ENCODE data around the gene TOMT. TPM values are rescaled to one million over a fixed set of nuclear protein-coding genes. Genes with fewer than 3 reads are reported as not detected.
"Not testable (repeated sequence)": the region's sequence is repeated elsewhere in the genome, so short reads cannot be mapped to it uniquely, and the experiment has no call there.

The TOMT gene
- total and polyA plus RNA-seq, 7 donors, result not detected

GRCh38 chr11:72129381-72129780, 23.7 kb downstream of the TOMT start:
- H3K36me3 ChIP-seq (ENCODE audit: insufficient read depth in 1 of 2, low read depth in 1 of 2), result no peaks in the 10 kb centered on the region
- no peaks in the 10 kb centered on the region for H3K4me1 ChIP-seq
- intact Hi-C loops (cut with DNase I), result no loop called here
- H3K9me3 ChIP-seq, result no peaks in the 10 kb centered on the region
- WGBS, 3 donors, result 81 to 83% (median 82%) methylated on average over 3 of the region's 3 CpGs
- no peak for DNase-seq
- TF ChIP-seq, protein P1, sequence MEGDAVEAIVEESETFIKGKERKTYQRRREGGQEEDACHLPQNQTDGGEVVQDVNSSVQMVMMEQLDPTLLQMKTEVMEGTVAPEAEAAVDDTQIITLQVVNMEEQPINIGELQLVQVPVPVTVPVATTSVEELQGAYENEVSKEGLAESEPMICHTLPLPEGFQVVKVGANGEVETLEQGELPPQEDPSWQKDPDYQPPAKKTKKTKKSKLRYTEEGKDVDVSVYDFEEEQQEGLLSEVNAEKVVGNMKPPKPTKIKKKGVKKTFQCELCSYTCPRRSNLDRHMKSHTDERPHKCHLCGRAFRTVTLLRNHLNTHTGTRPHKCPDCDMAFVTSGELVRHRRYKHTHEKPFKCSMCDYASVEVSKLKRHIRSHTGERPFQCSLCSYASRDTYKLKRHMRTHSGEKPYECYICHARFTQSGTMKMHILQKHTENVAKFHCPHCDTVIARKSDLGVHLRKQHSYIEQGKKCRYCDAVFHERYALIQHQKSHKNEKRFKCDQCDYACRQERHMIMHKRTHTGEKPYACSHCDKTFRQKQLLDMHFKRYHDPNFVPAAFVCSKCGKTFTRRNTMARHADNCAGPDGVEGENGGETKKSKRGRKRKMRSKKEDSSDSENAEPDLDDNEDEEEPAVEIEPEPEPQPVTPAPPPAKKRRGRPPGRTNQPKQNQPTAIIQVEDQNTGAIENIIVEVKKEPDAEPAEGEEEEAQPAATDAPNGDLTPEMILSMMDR (IDR thresholded peaks at IDR 0.05), result no peak
- H3K27me3 ChIP-seq (ENCODE audit: insufficient read depth in 3 of 3, low read length in 2 of 3), result peaks cover 0 to 3% (median 0%) of the 10 kb centered on the region in 3 donors
- no peak overlapping the region for H3K4me3 ChIP-seq
- no peak overlapping the region for H3K27ac ChIP-seq
- no peak for ATAC-seq

GRCh38 chr11:72132646-72133045, 26.9 kb downstream of the TOMT start:
- H3K4me1 ChIP-seq, result no peaks in the 10 kb centered on the region
- TF ChIP-seq, protein P1 (IDR thresholded peaks at IDR 0.05), result no peak
- intact Hi-C loops (cut with DNase I), result no loop called here
- H3K4me3 ChIP-seq, result no peak overlapping the region
- H3K27ac ChIP-seq, result no peak overlapping the region
- no peaks in the 10 kb centered on the region for H3K36me3 ChIP-seq (ENCODE audit: insufficient read depth in 1 of 2, low read depth in 1 of 2)
- no peak for ATAC-seq
- DNase-seq, result no peak
- H3K27me3 ChIP-seq (ENCODE audit: insufficient read depth in 3 of 3, low read length in 2 of 3), result peaks cover 0 to 3% (median 0%) of the 10 kb centered on the region in 3 donors
- 72 to 85% (median 84%) methylated on average over 2 of the region's 2 CpGs for WGBS, 3 donors
- H3K9me3 ChIP-seq, result no peaks in the 10 kb centered on the region

- WGBS, 3 donors, result 84 to 93% (median 88%) methylated on average over 4 of the region's 4 CpGs
- DNase-seq, ATAC-seq: not testable (repeated sequence)
Observed at GRCh38 chr11:72135473-72135872, 29.7 kb downstream of the TOMT start, which contains the start of gene FOLR3. Gene FOLR3, plus strand, starts transcription at chr11:72135725. Its CDS starts 228 bp downstream, at chr11:72135953.

GRCh38 chr11:72135891-72136683, 30.4 kb downstream of the TOMT start:
- TF ChIP-seq, protein P1 (IDR thresholded peaks at IDR 0.05), result no peak
- peaks cover 0 to 3% (median 0%) of the 10 kb centered on the region in 3 donors for H3K27me3 ChIP-seq (ENCODE audit: insufficient read depth in 3 of 3, low read length in 2 of 3)
- H3K4me3 ChIP-seq, result no peak overlapping the region
- WGBS, 3 donors, result 82 to 84% (median 83%) methylated on average over 13 to 14 of the region's 14 CpGs
- no peak for DNase-seq
- H3K4me1 ChIP-seq, result no peaks in the 10 kb centered on the region
- H3K36me3 ChIP-seq (ENCODE audit: insufficient read depth in 1 of 2, low read depth in 1 of 2), result no peaks in the 10 kb centered on the region
- no peak for ATAC-seq
- no peaks in the 10 kb centered on the region for H3K9me3 ChIP-seq
- H3K27ac ChIP-seq, result no peak overlapping the region
- intact Hi-C loops (cut with DNase I), result no loop called here

More at GRCh38 chr11:72135473-72135872, 29.7 kb downstream of the TOMT start, which contains the start of gene FOLR3:
- H3K27ac ChIP-seq; H3K4me1 ChIP-seq; H3K36me3 ChIP-seq (ENCODE audit: insufficient read depth in 1 of 2, low read depth in 1 of 2); intact Hi-C loops (cut with DNase I); H3K27me3 ChIP-seq (ENCODE audit: insufficient read depth in 3 of 3, low read length in 2 of 3); H3K9me3 ChIP-seq; H3K4me3 ChIP-seq: not testable (repeated sequence)

DNA sequence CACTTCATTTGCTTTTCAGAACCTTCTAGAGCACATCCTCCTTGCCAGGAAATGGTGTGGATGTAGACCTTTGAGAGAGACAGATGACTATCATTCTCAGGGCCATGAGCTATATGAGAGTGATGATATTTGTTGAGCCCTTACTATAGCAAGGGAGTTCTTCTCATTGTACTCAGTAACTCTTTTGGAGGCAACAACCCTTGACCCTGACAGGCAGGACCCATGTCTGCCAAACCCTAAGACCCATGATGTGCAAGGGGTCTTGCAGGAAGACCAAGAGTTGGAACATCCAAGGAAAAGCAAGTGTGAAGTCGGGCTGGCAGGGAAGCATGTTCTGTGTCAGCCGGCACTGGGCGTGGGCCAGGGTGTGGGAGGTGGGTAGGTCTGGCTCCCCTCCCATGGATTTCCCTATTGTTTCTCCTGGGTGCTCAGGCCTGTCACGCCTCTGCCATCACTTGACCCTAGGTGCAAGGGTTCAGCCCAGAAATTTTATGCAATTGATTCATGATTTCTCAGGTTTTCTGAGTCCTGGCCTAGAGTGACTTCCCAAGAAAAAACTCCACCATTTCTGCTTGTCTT, 31.0 kb downstream of the TOMT start:
- WGBS, 3 donors, result 72 to 85% (median 74%) methylated on average over 4 of the region's 4 CpGs
- Histone ChIP-seq H3K4me1 (no peaks in the 10 kb centered on the region), H3K9me3 (no peaks in the 10 kb centered on the region), H3K27ac (no peak overlapping the region), H3K4me3 (no peak overlapping the region), H3K27me3 (ENCODE audit: insufficient read depth in 3 of 3, low read length in 2 of 3) (peaks cover 0 to 3% (median 0%) of the 10 kb centered on the region in 3 donors), H3K36me3 (ENCODE audit: insufficient read depth in 1 of 2, low read depth in 1 of 2) (no peaks in the 10 kb centered on the region)
- intact Hi-C loops (cut with DNase I), result no loop called here
- ATAC-seq (no peak), DNase-seq (no peak)
- TF ChIP-seq, protein P1 (IDR thresholded peaks at IDR 0.05), result no peak
